Liver (tissue), 9 donors: Measurements from ENCODE around the gene PPWD1. TPM values are rescaled to one million over a fixed set of nuclear protein-coding genes. Genes with fewer than 3 reads are reported as not detected.

Experiments
- DNase-seq: peaks from one replicate; pipeline ENCODE4 v3.0.0-alpha.2; 2017; ENCODE audit warnings: low spot score
- H3K27ac ChIP-seq, 2 donors: one replicate each; pipeline ENCODE4 v1.7.0; 2013; ENCODE audit warnings: inconsistent platforms in 2 of 2, low read length in 2 of 2, control low read depth in 1 of 2, low read depth in 1 of 2, mild to moderate bottlenecking in 1 of 2
- H3K27me3 ChIP-seq, 4 donors: one replicate each; pipeline versions ENCODE4 v1.6.1 to v1.7.0; 2013; ENCODE audit warnings: low read length in 3 of 4, inconsistent platforms in 1 of 4, mild to moderate bottlenecking in 1 of 4, moderate library complexity in 1 of 4; ENCODE audit not compliant: control insufficient read depth in 4 of 4, insufficient read depth in 4 of 4
- H3K36me3 ChIP-seq, 4 donors: one replicate each; pipeline versions ENCODE4 v1.6.1 to v1.7.0; 2013; ENCODE audit warnings: low read length in 3 of 4, mild to moderate bottlenecking in 3 of 4, low read depth in 1 of 4, moderate library complexity in 1 of 4; ENCODE audit not compliant: control insufficient read depth in 4 of 4, insufficient read depth in 3 of 4
- H3K4me1 ChIP-seq, 4 donors: one replicate each; pipeline versions ENCODE4 v1.6.1 to v1.7.0; 2013; ENCODE audit warnings: low read length in 3 of 4, mild to moderate bottlenecking in 3 of 4, moderate library complexity in 1 of 4; ENCODE audit not compliant: control insufficient read depth in 4 of 4, insufficient read depth in 4 of 4
- H3K4me3 ChIP-seq, 3 donors: one replicate each; pipeline versions ENCODE4 v1.6.1 to v1.7.0; 2013; ENCODE audit warnings: low read length in 3 of 3, control low read depth in 1 of 3, low read depth in 1 of 3, mild to moderate bottlenecking in 1 of 3
- H3K9ac ChIP-seq, 2 donors: one replicate each; pipeline ENCODE4 v1.7.0; 2013; ENCODE audit warnings: low read length in 2 of 2, mild to moderate bottlenecking in 2 of 2, moderate library complexity in 2 of 2, control low read depth in 1 of 2, low read depth in 1 of 2
- H3K9me3 ChIP-seq, 4 donors: one replicate each; pipeline versions ENCODE4 v1.6.1 to v1.7.0; 2013; ENCODE audit warnings: low read length in 3 of 4; ENCODE audit not compliant: control insufficient read depth in 4 of 4
- EGR1 ChIP-seq, 2 donors: IDR thresholded peaks; 2 replicates each; pipeline ENCODE4 v1.6.1; 2016 to 2018; ENCODE audit warnings: antibody characterized with exemption in 2 of 2, low read depth in 2 of 2
- FOXA1 ChIP-seq: IDR thresholded peaks from 2 replicates; pipeline ENCODE4 v1.6.1; 2016; ENCODE audit warnings: antibody characterized with exemption
- FOXA2 ChIP-seq: IDR thresholded peaks from 2 replicates; pipeline ENCODE4 v1.6.1; 2016; ENCODE audit warnings: antibody characterized with exemption
- GABPA ChIP-seq, 2 donors: IDR thresholded peaks in 1 of 2; conservative IDR thresholded peaks in 1 of 2; 2 replicates each; pipeline ENCODE4 v1.6.1; 2016; ENCODE audit warnings: antibody characterized with exemption in 2 of 2, mild to moderate bottlenecking in 1 of 2, moderate library complexity in 1 of 2
- HNF4A ChIP-seq, 2 donors: conservative IDR thresholded peaks; 2 replicates each; pipeline ENCODE4 v1.6.1; 2016; ENCODE audit warnings: antibody characterized with exemption in 2 of 2, mild to moderate bottlenecking in 2 of 2
- HNF4G ChIP-seq: IDR thresholded peaks from 2 replicates; pipeline ENCODE4 v1.6.1; 2016; ENCODE audit warnings: antibody characterized with exemption
- JUND ChIP-seq, 2 donors: IDR thresholded peaks; 2 replicates each; pipeline ENCODE4 v1.6.1; 2016; ENCODE audit warnings: antibody characterized with exemption in 2 of 2
- NR2F2 ChIP-seq: IDR thresholded peaks from 2 replicates; pipeline ENCODE4 v1.6.1; 2016; ENCODE audit warnings: antibody characterized with exemption
- RAD21 ChIP-seq, 2 donors: IDR thresholded peaks; 2 replicates each; pipeline ENCODE4 v1.6.1; 2016; ENCODE audit warnings: antibody characterized with exemption in 2 of 2, mild to moderate bottlenecking in 2 of 2
- RXRA ChIP-seq, 2 donors: IDR thresholded peaks; 2 replicates each; pipeline ENCODE4 v1.6.1; 2017 to 2018; ENCODE audit warnings: antibody characterized with exemption in 2 of 2, mild to moderate bottlenecking in 1 of 2
- SP1 ChIP-seq: IDR thresholded peaks from 2 replicates; pipeline ENCODE4 v1.6.1; 2018; ENCODE audit warnings: antibody characterized with exemption, mild to moderate bottlenecking
- TAF1 ChIP-seq: conservative IDR thresholded peaks from 2 replicates; pipeline ENCODE4 v1.6.1; 2016; ENCODE audit warnings: antibody characterized with exemption, mild to moderate bottlenecking
- YY1 ChIP-seq: IDR thresholded peaks from 2 replicates; pipeline ENCODE4 v1.6.1; 2016; ENCODE audit warnings: antibody characterized with exemption, mild to moderate bottlenecking
- WGBS: extraction: QIAGEN DNeasy Blood & Tissue Kit; methylation state at CpG from one replicate; pipeline ENCODE4 v1.1.7; 2013; 5-methylcytosine and 5-hydroxymethylcytosine counted together
- polyA plus RNA-seq, 2 donors: library from polyadenylated mRNA; stranded (reverse) in 1 of 2; unstranded in 1 of 2; fragments of 200-250 nt in 1 of 2; fragments of >200 nt in 1 of 2; fragmentation: Nextera tagmentation in 1 of 2; extraction: Ambion mirVana in 1 of 2; gene quantifications; one replicate each; pipeline versions ENCODE4 v1.2.1 to v1.2.3, GENCODE V29; 2013 to 2015
- total RNA-seq, 2 donors: library from RNA; depleted of rRNA; stranded (reverse); fragments of >200 nt; gene quantifications; one replicate each; pipeline ENCODE4 v1.2.3, GENCODE V29; 2014
- TF ChIP-seq, protein P1 (sequence below): IDR thresholded peaks from 2 replicates; pipeline ENCODE4 v1.6.1; 2016; ENCODE audit warnings: antibody characterized with exemption
- TF ChIP-seq, protein P2 (sequence below): IDR thresholded peaks from 2 replicates; pipeline ENCODE4 v1.6.1; 2016; ENCODE audit warnings: antibody characterized with exemption
- TF ChIP-seq, protein P3 (sequence below): IDR thresholded peaks from 2 replicates; pipeline ENCODE4 v1.6.1; 2016; ENCODE audit warnings: antibody characterized with exemption
- TF ChIP-seq, protein P4 (sequence below): IDR thresholded peaks from 2 replicates; pipeline ENCODE4 v1.6.1; 2016; ENCODE audit warnings: antibody characterized with exemption, mild to moderate bottlenecking
- TF ChIP-seq, protein P5 (sequence below): fragments of 150-350 bp; IDR thresholded peaks from 2 replicates; pipeline ENCODE4 v1.5.1; 2017; ENCODE audit warnings: improper control_type of control experiment, low read depth, low read length; ENCODE audit not compliant: missing input control
- donor health status: healthy.
- donor health status: healthy.
- donor health status: healthy.
- donor health status: healthy.
- donor health status: healthy.

PPWD1 gene
- total and polyA plus RNA-seq, 4 donors = 5.8 to 23.7 (median 11.8) TPM

DNA sequence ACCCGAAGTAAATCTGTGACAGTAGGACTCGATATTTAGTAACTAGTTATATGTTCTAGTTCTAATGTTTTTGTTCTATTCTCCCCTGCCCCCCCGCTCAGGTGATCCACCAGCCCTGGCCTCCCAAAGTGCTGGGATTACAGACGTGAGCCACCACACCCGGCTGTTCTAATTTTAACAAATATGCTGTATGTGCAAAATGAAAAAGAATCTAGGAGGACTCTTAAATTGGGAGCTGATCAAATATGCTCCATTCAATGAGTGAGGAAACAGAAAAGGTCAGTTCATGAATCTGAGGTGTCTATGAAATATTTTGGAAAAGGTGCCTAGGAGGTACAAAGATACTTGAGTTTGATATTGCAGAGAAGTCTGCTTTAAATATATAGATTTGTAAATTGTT lies 17.0 kb upstream of the PPWD1 start:
- Histone ChIP-seq H3K36me3 (peaks cover 0 to 3% (median under 1%) of the 10 kb centered on the region in 4 donors), H3K4me3 (no peak overlapping the region), H3K27me3 (no peaks in the 10 kb centered on the region), H3K9ac (no peak overlapping the region), H3K4me1 (no peaks in the 10 kb centered on the region), H3K27ac (no peak overlapping the region), H3K9me3 (no peaks in the 10 kb centered on the region)
- DNase-seq = no peak
- TF ChIP-seq, protein P1, sequence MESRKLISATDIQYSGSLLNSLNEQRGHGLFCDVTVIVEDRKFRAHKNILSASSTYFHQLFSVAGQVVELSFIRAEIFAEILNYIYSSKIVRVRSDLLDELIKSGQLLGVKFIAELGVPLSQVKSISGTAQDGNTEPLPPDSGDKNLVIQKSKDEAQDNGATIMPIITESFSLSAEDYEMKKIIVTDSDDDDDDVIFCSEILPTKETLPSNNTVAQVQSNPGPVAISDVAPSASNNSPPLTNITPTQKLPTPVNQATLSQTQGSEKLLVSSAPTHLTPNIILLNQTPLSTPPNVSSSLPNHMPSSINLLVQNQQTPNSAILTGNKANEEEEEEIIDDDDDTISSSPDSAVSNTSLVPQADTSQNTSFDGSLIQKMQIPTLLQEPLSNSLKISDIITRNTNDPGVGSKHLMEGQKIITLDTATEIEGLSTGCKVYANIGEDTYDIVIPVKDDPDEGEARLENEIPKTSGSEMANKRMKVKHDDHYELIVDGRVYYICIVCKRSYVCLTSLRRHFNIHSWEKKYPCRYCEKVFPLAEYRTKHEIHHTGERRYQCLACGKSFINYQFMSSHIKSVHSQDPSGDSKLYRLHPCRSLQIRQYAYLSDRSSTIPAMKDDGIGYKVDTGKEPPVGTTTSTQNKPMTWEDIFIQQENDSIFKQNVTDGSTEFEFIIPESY = no peak
- TF ChIP-seq SP1 (no peak), GABPA (IDR thresholded peaks at IDR 0.05 in 1 of 2, conservative IDR thresholded peaks at IDR 0.05 in 1 of 2) (no peak), RAD21 (IDR thresholded peaks at IDR 0.05) (no peak), FOXA1 (no peak), HNF4A (conservative IDR thresholded peaks at IDR 0.05) (no peak), TAF1 (no peak), HNF4G (no peak), RXRA (IDR thresholded peaks at IDR 0.05) (no peak)
- TF ChIP-seq, protein P2, sequence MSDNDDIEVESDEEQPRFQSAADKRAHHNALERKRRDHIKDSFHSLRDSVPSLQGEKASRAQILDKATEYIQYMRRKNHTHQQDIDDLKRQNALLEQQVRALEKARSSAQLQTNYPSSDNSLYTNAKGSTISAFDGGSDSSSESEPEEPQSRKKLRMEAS = no peak
- TF ChIP-seq, protein P3, sequence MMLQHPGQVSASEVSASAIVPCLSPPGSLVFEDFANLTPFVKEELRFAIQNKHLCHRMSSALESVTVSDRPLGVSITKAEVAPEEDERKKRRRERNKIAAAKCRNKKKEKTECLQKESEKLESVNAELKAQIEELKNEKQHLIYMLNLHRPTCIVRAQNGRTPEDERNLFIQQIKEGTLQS = no peak
- WGBS = 96% methylated on average over 5 of the region's 5 CpGs

DNA sequence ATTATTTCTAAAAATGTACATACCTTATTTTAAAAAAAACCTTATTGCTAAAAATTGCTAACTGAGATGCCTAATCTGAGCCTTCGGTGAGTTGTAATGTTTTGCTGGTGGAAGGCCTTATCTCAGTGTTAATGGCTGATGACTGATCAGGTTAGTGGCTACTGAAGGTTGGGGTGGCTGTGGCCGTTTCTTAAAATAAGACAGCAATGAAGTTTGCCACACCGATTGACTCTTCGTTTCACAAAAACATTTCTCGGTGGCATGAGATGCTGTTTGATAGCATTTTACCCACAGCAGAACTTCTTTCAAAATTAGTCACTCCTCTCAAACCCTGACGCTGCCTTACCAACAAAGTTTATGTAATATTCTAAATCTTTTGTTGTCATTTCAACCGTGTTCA lies 14.8 kb upstream of the PPWD1 start:
- Histone ChIP-seq H3K27ac (no peak overlapping the region), H3K9ac (no peak overlapping the region), H3K9me3 (no peaks in the 10 kb centered on the region), H3K4me1 (no peaks in the 10 kb centered on the region), H3K27me3 (no peaks in the 10 kb centered on the region), H3K36me3 (peaks cover 0 to 2% (median 0%) of the 10 kb centered on the region in 4 donors), H3K4me3 (no peak overlapping the region)
- no peak for DNase-seq
- TF ChIP-seq HNF4G (no peak), RXRA (IDR thresholded peaks at IDR 0.05) (no peak), RAD21 (IDR thresholded peaks at IDR 0.05) (no peak), NR2F2 (no peak), JUND (IDR thresholded peaks at IDR 0.05) (no peak), SP1 (no peak), EGR1 (IDR thresholded peaks at IDR 0.05; ENCODE audit: low read depth in 2 of 2) (no peak), TAF1 (no peak), FOXA2 (no peak), YY1 (no peak), HNF4A (conservative IDR thresholded peaks at IDR 0.05) (no peak), GABPA (IDR thresholded peaks at IDR 0.05 in 1 of 2, conservative IDR thresholded peaks at IDR 0.05 in 1 of 2) (no peak)
- TF ChIP-seq, protein P1 = no peak
- TF ChIP-seq, protein P4, sequence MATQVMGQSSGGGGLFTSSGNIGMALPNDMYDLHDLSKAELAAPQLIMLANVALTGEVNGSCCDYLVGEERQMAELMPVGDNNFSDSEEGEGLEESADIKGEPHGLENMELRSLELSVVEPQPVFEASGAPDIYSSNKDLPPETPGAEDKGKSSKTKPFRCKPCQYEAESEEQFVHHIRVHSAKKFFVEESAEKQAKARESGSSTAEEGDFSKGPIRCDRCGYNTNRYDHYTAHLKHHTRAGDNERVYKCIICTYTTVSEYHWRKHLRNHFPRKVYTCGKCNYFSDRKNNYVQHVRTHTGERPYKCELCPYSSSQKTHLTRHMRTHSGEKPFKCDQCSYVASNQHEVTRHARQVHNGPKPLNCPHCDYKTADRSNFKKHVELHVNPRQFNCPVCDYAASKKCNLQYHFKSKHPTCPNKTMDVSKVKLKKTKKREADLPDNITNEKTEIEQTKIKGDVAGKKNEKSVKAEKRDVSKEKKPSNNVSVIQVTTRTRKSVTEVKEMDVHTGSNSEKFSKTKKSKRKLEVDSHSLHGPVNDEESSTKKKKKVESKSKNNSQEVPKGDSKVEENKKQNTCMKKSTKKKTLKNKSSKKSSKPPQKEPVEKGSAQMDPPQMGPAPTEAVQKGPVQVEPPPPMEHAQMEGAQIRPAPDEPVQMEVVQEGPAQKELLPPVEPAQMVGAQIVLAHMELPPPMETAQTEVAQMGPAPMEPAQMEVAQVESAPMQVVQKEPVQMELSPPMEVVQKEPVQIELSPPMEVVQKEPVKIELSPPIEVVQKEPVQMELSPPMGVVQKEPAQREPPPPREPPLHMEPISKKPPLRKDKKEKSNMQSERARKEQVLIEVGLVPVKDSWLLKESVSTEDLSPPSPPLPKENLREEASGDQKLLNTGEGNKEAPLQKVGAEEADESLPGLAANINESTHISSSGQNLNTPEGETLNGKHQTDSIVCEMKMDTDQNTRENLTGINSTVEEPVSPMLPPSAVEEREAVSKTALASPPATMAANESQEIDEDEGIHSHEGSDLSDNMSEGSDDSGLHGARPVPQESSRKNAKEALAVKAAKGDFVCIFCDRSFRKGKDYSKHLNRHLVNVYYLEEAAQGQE = no peak
- TF ChIP-seq, protein P5, sequence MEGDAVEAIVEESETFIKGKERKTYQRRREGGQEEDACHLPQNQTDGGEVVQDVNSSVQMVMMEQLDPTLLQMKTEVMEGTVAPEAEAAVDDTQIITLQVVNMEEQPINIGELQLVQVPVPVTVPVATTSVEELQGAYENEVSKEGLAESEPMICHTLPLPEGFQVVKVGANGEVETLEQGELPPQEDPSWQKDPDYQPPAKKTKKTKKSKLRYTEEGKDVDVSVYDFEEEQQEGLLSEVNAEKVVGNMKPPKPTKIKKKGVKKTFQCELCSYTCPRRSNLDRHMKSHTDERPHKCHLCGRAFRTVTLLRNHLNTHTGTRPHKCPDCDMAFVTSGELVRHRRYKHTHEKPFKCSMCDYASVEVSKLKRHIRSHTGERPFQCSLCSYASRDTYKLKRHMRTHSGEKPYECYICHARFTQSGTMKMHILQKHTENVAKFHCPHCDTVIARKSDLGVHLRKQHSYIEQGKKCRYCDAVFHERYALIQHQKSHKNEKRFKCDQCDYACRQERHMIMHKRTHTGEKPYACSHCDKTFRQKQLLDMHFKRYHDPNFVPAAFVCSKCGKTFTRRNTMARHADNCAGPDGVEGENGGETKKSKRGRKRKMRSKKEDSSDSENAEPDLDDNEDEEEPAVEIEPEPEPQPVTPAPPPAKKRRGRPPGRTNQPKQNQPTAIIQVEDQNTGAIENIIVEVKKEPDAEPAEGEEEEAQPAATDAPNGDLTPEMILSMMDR = no peak
- TF ChIP-seq, protein P2 = no peak
- WGBS = 91% methylated on average over 7 of the region's 7 CpGs
